Suppressor macrophage (primary cell): ENCODE results near the gene GNG13.
"Not testable (repeated sequence)": the region's sequence is repeated elsewhere in the genome, so short reads cannot be mapped to it uniquely, and the experiment has no call there.

Experiments
- DNase-seq, 4 experiments: peaks; one replicate each; pipeline ENCODE4 v3.0.0-alpha.2; 2020 to 2022

The GNG13 gene

DNA sequence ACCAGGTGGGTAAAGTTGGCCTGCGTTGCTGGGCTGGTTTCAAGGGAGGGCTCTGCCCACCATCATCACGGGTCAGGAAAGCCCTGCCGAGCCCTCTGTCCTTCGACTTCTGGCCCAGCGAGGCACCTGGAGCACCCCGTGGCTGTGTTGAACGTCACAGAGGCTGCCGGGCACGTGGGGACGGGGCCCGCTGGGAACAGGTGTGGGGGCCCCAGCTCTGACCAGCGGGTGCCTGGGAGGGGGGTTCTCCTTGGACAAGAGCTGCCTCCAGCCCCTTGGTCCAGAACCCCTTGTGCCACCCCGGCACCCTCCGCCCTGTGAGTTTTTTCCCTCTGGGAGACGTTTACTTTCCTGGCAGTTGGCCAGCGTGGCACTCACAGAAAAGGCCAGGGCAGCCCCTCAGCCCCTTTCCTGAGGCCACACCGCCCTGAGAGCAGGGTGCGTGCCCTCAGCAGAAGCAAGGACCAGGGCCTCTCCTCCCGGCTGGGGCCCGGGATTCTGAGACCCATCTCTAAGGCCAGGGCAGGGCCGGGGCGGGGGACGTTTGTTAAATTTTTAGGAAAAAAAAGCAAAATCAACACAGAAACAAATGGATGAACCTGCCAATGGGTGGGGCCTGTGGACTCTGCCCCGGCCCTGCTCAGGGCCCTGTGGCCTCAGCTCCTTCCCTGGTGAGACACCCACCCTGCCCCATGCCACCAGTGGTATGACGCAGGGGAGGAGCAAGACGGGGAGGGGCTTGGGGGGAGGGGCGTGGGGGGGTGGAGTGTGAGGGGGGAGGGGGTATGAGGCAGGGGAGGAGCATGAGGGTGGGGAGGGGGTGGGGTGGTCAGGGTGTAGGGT lies 31.3 kb upstream of the GNG13 start:
- DNase-seq, result no peak

GRCh38 chr16:830871-831570 lies 30.5 kb upstream of the GNG13 start:
- DNase-seq, result peak in 2 of 4 experiments; percentile 7 to 8

DNA sequence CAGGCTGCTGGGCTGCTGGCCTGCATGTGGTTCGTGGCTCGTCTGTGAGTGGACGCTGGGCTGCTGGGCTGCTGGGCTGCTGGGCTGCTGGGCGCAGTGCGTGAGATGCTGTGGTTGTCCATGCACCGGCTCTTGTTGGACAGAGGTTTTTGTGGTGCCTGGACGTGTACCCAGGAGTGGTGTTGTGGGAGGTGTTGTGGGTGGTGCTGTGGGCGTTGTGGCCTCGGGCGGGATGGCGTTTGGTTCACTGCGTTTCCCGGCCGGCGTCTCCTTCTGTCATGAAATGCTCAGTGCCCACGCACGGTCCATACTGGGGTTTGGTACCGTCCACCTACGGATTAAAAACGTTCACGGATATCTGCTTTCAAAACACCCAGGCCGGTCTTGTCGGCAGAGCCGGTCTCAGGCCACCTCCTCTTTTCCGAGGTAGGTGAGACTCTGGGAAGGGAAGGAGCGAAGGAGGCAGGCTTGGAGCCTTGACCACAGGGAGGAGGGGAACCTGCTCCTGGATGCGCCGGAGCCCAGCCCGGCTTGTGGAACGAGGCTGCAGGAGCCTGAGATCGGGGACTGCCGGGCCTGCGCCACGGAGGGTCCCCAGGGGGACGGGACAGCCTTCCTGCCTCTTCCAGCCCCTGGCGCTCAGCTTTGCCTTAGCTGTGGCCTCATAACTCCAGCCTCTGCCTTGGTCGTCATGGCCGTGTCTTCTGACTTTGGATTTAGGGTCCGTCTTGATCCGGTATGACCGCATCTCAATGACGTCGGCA lies 29.8 kb upstream of the GNG13 start:
- no peak for DNase-seq

DNA sequence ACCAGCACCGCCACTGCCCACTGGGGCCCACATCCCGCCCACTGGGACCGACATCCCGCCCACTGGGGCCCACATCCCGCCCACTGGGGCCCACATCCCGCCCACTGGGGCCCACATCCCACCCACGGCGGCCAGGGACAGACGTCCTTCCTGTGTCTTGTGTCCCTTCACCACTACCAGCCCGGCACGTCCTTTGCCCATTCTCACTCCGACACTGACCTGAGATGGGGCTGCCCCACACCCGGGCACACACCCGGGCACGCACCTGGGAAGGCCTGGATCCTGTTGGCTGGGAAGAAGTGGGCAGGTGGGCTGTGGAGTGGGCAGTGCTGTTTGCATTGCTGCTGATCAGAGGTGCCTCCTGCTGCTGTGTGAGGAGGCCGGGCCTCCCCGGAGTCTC lies 28.4 kb upstream of the GNG13 start:
- DNase-seq, result no peak

GRCh38 chr16:827513-827912 lies 27.0 kb upstream of the GNG13 start:
- DNase-seq, result no peak

GRCh38 chr16:825341-826061 lies 25.0 kb upstream of the GNG13 start:
- no peak for DNase-seq

DNA sequence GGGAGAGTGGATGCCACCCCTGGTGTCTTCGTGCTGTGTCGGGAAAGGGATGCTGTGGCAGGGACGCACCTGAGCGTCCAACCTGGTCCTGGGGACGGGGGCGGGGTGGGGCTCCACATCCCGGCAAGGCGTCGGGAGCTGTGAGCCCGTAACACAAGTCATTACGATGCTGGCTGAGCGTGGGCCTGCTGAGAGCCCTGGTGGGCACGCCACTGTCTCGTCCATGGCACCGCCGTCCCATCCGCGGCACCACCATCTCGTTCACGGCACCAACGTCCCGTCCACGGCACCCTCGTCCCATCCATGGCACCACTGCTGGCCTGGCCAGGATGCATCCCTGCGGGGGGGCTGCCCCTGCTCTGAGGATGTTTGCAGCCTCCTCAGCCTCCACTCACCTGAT lies 24.1 kb upstream of the GNG13 start:
- DNase-seq, result no peak

GRCh38 chr16:824194-824593 lies 23.7 kb upstream of the GNG13 start:
- no peak for DNase-seq

DNA sequence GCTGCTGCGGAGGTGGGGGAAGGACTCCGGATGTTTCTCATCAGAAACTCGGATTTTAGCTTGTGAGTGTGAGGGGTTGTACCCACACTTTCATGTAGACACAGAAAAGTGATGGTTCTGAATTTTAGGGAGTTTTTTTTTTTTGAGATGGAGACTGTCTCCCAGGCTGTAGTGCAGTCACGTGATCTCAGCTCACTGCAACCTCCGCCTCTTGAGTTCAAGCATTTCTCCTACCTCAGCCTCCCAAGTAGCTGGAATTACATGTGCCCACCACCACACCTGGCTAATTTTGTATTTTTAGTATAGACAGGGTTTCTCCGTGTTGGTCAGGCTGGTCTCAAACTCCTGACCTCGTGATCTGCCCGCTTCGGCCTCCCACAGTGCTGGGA lies 22.4 kb upstream of the GNG13 start:
- DNase-seq, result no peak

GRCh38 chr16:822174-822908 lies 21.8 kb upstream of the GNG13 start:
- no peak for DNase-seq

GRCh38 chr16:821751-822150 lies 21.2 kb upstream of the GNG13 start:
- no peak for DNase-seq

- DNase-seq, result no peak
These were observed 20.2 kb upstream of the GNG13 start for GRCh38 chr16:820748-821147.

DNA sequence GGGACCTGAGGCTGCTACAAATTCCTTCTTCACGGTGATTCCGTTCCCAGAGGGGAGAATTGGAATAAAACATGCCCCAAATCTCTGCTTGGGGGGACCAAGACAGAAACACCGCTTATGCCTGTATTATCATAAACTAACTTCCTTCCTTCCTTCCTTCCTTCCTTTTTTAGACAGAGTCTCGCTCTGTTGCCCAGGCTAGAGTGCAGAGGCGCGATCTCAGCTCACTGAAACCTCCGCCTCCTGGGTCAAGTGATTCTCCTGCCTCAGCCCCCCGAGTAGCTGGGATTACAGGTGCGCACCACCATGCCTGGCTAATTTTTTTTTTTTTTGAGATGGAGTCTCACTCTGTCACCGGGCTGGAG lies 19.5 kb upstream of the GNG13 start:
- not testable (repeated sequence) for DNase-seq

DNA sequence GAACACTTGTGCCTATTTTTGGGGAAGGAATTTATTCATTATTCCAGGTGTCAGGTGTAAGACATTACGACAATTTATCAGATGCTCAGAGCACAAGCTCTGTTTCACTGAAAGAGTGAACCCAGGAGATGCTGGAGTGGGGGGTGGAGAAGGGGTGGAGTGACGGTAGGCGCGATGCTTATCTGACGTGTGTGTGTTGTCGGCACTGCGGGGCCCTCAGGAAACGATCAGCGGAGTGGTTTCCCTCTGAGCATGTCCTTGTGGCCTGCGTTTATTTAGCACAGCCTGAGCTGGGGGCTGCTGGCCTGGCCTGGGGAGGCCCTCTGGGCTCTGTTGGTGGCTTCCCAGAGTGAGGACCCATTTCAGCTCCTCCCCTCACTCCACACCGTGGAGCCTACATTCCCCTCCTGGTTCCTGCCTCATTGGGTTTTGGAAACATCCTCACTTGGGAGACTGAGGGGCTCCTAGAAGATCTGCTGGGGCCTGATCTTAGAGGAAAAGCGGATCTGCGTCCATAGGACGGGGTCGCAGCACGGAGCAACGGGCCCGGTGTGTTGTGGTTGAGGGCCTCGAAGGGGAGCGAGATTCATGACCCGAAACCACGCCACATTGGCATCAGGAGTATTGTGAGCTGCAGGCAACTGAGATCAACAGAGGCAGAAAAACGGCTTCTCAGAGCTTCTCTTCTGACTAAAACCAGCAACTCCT lies 19.0 kb upstream of the GNG13 start:
- no peak for DNase-seq

GRCh38 chr16:818592-818991 lies 18.1 kb upstream of the GNG13 start:
- no peak for DNase-seq

DNA sequence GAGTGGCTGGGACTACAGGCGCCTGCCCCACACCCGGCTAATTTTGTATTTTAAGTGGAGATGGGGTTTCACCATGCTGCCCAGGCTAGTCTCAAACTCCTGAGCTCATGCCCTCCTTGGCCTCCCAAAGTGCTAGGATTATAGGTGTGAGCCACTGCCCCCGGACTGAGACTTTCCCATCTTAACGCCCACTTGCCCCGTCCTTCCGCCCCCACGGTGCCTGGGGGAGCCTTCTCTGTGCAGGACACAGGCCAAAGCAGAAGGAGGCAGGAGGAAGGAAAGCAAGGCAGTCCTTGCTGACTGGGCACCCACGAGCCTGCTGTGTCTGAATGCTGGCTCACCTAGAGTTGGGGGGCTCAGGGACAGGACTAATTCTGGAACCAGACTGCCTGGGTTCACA lies 17.6 kb upstream of the GNG13 start:
- DNase-seq, result no peak

GRCh38 chr16:817001-817906 lies 16.7 kb upstream of the GNG13 start:
- no peak for DNase-seq

DNA sequence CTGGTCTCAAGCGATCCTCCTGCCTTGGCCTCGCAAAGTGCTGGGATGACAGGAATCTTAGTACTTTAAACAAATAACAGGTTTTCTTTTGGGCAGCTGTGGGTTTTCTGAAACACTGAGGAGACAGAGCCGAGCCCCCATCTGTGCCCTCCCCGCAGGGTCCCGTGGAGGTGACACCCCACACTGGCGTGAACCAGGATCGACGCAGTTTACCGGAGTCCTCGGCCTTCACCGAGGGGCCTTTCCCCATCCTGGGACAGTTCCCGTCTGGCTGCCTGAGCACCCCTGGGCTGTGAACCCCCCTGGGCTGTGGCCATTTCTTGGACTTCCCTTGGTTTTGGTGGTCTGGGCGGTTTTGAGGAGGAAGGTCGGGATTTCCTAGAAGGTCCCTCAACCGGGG lies 15.3 kb upstream of the GNG13 start:
- DNase-seq, result no peak

GRCh38 chr16:814974-815373 lies 14.4 kb upstream of the GNG13 start:
- no peak for DNase-seq

DNA sequence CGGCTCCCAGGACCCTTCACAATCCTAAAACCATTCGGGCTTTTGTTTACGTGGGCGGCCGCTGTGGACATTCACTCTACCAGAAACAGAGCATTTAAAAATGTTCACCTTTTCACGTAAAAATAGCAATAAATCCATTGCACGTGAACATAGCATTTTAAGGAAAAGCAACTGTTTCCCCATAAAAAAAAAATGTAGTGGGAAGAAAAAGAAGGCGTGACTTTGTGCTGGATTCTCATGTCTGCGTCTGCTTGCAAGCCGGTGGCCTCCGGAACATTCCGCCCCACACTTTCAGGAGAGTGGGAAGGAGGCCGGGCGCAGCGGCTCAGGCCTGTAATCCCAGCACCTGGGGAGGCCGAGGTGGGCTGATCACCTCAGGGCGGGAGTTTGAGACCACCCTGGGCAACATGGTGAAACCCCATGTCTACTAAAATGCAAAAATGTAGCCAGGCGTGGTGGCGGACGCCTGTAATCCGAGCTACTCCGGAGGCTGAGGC lies 13.4 kb upstream of the GNG13 start:
- no peak for DNase-seq
